ENCODE results near the gene VPS16. TPM values are rescaled to one million over a fixed set of nuclear protein-coding genes. Genes with fewer than 3 reads are reported as not detected.

Gene VPS16
- total RNA-seq, 2 donors from 2014 or later, result 54.3 to 60.7 TPM

DNA sequence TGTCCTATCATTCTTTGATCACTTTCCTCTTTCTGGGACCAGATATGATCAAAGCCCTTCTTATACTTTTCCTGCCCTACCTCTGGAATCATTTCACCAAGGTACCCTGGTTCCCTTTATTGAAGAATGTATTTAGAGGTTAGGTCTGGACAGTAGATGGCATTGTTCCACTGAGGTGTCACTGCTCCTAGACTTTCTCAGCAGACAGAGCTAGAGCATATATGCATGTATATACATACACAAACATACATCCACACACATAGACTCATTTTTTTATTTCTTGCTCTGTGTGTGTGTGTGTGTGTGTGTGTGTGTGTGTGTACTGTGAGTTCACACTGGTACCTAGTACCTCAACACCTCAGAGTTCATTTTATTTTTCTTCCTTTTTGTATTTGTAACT, 73.6 kb downstream of the VPS16 start:
- DNase-seq (no peak), ATAC-seq (replicated peaks in 1 of 2) (no peak)
- no peak overlapping the region for H3K27ac Mint-ChIP-seq
- peaks cover 0 to 5% of the 10 kb centered on the region in 2 donors for H3K36me3 Mint-ChIP-seq (ENCODE audit: insufficient read depth in 2 of 2)
- no peak overlapping the region for H3K4me3 Mint-ChIP-seq
- peaks cover 43% of the 10 kb centered on the region for H3K4me1 Mint-ChIP-seq (ENCODE audit: low read depth)
- H3K27me3 Mint-ChIP-seq (ENCODE audit: low read depth), result no peaks in the 10 kb centered on the region
- H3K9me3 Mint-ChIP-seq, result no peaks in the 10 kb centered on the region

Other genes starting within 250 kb of the VPS16 start
- gene NOP56, start 188.1 kb upstream of the VPS16 start, total RNA-seq, result 100 to 1,000 TPM; 263 to 392 TPM
- 100 to 1,000 TPM; 101 to 127 TPM for gene IDH3B, start 176.5 kb upstream of the VPS16 start, total RNA-seq
- gene EBF4, start 148.0 kb upstream of the VPS16 start, total RNA-seq, result 10 to 100 TPM in 1 of 2 donors, 1 to 10 TPM in 1; 8.9 to 23.0 TPM
- gene CPXM1, start 40.1 kb upstream of the VPS16 start, total RNA-seq, result 1 to 10 TPM; 4.0 to 4.4 TPM
- gene C20orf141, start 25.8 kb upstream of the VPS16 start, total RNA-seq, result not detected
- gene TMEM239, start 24.4 kb upstream of the VPS16 start, total RNA-seq, result not detected
- gene PCED1A, start 90 bp upstream of the VPS16 start, total RNA-seq, result 10 to 100 TPM; 52.8 to 58.9 TPM
- 10 to 100 TPM; 81.2 to 85.9 TPM for gene PTPRA, start 32.7 kb downstream of the VPS16 start, total RNA-seq
- 10 to 100 TPM in 1 of 2 donors, 1 to 10 TPM in 1; 5.5 to 87.1 TPM for gene GNRH2, start 202.9 kb downstream of the VPS16 start, total RNA-seq
- 100 to 1,000 TPM; 100 to 155 TPM for gene MRPS26, start 205.3 kb downstream of the VPS16 start, total RNA-seq
- gene OXT, start 230.9 kb downstream of the VPS16 start, total RNA-seq, result 1 to 10 TPM; 1.2 to 1.8 TPM
- gene AVP, start 244.0 kb downstream of the VPS16 start, total RNA-seq, result not detected

All from activated T-cell treated with anti-CD3 and anti-CD28 coated beads, Interleukin-2, amount 50 U/mL, for 72 hours (primary cell).